ENCODE results near the gene B3GALT6.

GRCh38 chr1:1260843-1261560, 29.0 kb downstream of the B3GALT6 start:
- TF ChIP-seq POLR2A (IDR thresholded peaks at IDR 0.05), result no peak
- TF ChIP-seq CTCF (IDR thresholded peaks at IDR 0.05), result no peak

Data from body of pancreas (tissue), 4 donors.